ENCODE results near the gene HPCAL1. TPM values are rescaled to one million over a fixed set of nuclear protein-coding genes. Genes with fewer than 3 reads are reported as not detected.

Gene HPCAL1
- total RNA-seq, 6 experiments from 2014 or later = 36.3 to 60.3 (median 57.2) TPM

DNA sequence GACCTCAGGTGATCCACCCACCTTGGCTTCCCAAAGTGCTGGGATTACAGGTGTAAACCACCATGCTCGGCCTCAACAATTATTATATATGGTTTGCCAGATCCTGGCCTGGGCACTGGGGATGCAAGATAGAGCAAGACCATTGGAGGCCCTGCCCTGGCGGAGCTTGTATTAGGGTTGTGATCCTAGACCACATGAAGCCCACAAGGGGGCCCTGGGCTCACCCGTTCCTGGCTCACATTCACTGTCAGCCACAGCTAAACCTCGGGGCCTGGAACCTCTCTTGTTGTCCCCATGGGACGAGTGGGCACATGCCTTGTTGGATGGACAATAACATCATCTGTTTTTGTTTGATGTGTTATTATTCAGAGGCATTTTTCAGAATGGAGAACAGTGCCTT, 14.9 kb downstream of the HPCAL1 start:
- Mint-ChIP-seq H3K36me3 (ENCODE audit: low read depth) (peaks cover 20% of the 10 kb centered on the region), H3K4me1 (ENCODE audit: low read depth) (peaks cover 7% of the 10 kb centered on the region), H3K27me3 (ENCODE audit: insufficient read depth) (no peaks in the 10 kb centered on the region)

DNA sequence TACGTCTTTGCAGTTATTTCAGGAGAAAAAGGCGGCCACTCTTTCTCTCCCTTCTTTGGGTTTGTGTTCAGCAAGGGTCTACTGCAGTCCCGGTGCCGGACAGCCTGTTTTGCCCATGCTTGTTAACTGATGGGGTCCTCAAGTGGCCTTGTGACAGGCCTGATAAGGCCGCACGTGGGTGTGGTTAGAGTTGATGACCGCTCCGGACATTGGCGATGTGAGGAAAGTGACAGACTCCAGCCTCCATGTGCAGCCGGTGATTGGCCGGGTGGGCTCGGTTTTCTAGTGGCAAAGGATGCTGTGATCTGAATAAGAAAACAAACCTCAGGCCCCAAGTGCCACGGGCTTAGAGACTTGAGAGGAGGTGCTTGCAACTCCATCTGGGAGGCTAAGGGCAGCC, 15.6 kb downstream of the HPCAL1 start:
- peaks cover 19% of the 10 kb centered on the region for H3K9me3 Mint-ChIP-seq
- peaks cover 27% of the 10 kb centered on the region for H3K36me3 Mint-ChIP-seq (ENCODE audit: low read depth)
- H3K27ac Mint-ChIP-seq = no peak overlapping the region
- H3K4me1 Mint-ChIP-seq (ENCODE audit: low read depth) = peaks cover 7% of the 10 kb centered on the region
- no peak for DNase-seq
- TF ChIP-seq CTCF (IDR thresholded peaks at IDR 0.05) = no peak
- no peak overlapping the region for H3K4me3 Mint-ChIP-seq
- no peaks in the 10 kb centered on the region for H3K27me3 Mint-ChIP-seq (ENCODE audit: insufficient read depth)

More for the DNA sequence above, 14.9 kb downstream of the HPCAL1 start:
- DNase-seq = no peak
- Mint-ChIP-seq H3K27ac (no peak overlapping the region), H3K9me3 (peaks cover 15% of the 10 kb centered on the region), H3K4me3 (no peak overlapping the region)
- no peak for TF ChIP-seq CTCF (IDR thresholded peaks at IDR 0.05)

GRCh38 chr2:10319892-10320574, 17.3 kb downstream of the HPCAL1 start:
- H3K27me3 Mint-ChIP-seq (ENCODE audit: insufficient read depth) = peaks cover 2% of the 10 kb centered on the region; the same call in 1 of the 2 replicates
- H3K36me3 Mint-ChIP-seq (ENCODE audit: low read depth) = peaks cover 31% of the 10 kb centered on the region
- no peak for TF ChIP-seq CTCF (IDR thresholded peaks at IDR 0.05)
- H3K4me3 Mint-ChIP-seq = no peak overlapping the region
- H3K4me1 Mint-ChIP-seq (ENCODE audit: low read depth) = peaks cover 17% of the 10 kb centered on the region
- peaks cover 22% of the 10 kb centered on the region for H3K9me3 Mint-ChIP-seq
- no peak for DNase-seq
- H3K27ac Mint-ChIP-seq = no peak overlapping the region

- H3K36me3 Mint-ChIP-seq (ENCODE audit: low read depth) = peaks cover 31% of the 10 kb centered on the region
- peaks cover 22% of the 10 kb centered on the region for H3K9me3 Mint-ChIP-seq
- no peak for TF ChIP-seq CTCF (IDR thresholded peaks at IDR 0.05)
- peaks cover 17% of the 10 kb centered on the region for H3K4me1 Mint-ChIP-seq (ENCODE audit: low read depth)
- peaks cover 2% of the 10 kb centered on the region; the same call in 1 of the 2 replicates for H3K27me3 Mint-ChIP-seq (ENCODE audit: insufficient read depth)
- H3K4me3 Mint-ChIP-seq = no peak overlapping the region
- H3K27ac Mint-ChIP-seq = no peak overlapping the region
- DNase-seq = no peak
Observed at GRCh38 chr2:10320575-10320931, 17.8 kb downstream of the HPCAL1 start.

DNA sequence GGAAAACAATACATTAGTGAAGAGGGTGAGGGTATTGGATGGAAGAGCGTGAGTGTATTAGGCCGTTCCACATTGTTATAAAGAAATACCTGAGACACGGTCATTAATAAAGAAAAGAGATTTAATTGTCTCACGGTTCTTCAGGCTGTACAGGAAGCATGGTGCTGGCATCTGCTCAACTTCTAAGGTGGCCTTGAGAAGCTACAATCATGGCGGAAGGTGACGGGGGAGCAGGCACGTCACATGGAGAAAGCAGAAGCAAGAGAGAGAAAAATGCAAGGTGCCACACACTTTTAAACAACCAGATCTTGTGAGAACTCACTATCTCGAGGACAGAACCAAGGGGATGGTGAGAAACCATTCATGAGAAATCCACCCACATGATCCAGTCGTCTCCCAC, 18.2 kb downstream of the HPCAL1 start:
- H3K9me3 Mint-ChIP-seq = peaks cover 22% of the 10 kb centered on the region
- H3K4me3 Mint-ChIP-seq = no peak overlapping the region
- no peak for TF ChIP-seq CTCF (IDR thresholded peaks at IDR 0.05)
- peaks cover 2% of the 10 kb centered on the region; the same call in 1 of the 2 replicates for H3K27me3 Mint-ChIP-seq (ENCODE audit: insufficient read depth)
- H3K4me1 Mint-ChIP-seq (ENCODE audit: low read depth) = peaks cover 19% of the 10 kb centered on the region
- no peak overlapping the region for H3K27ac Mint-ChIP-seq
- H3K36me3 Mint-ChIP-seq (ENCODE audit: low read depth) = peaks cover 31% of the 10 kb centered on the region
- DNase-seq = no peak
